SK-N-SH (cell line): ENCODE results near the gene TOMM40L. TPM values are rescaled to one million over a fixed set of nuclear protein-coding genes. Genes with fewer than 3 reads are reported as not detected.

ENCODE experiments used
- CTCF ChIA-PET: fragments of 300-600, 350-600 bp; formaldehyde crosslinking; extraction: SDS; loops from one replicate; lab custom pipeline; 2021; lab: Yijun Ruan, JAX
- POLR2A ChIA-PET: fragments of 350-600 bp; sonication (Branson Sonifier 250); formaldehyde crosslinking; extraction: SDS; loops from one replicate; lab custom pipeline; 2020; ENCODE audit warnings: antibody characterized with exemption, inconsistent platforms; lab: Yijun Ruan, JAX
- DNase-seq: peaks from one replicate; pipeline ENCODE4 v3.0.0; 2012
- H2AFZ ChIP-seq: fragments of 200-600 bp; sonication (generic); 2 replicates; pipeline ENCODE4 v1.8.1; 2016; ENCODE audit warnings: antibody characterized with exemption, mild to moderate bottlenecking, low read depth
- H3F3A ChIP-seq: fragments of 200-600 bp; sonication (generic); replicated peaks from 2 replicates; pipeline ENCODE3; 2016; ENCODE audit warnings: antibody characterized with exemption, mild to moderate bottlenecking; ENCODE audit not compliant: insufficient read depth
- H3K27ac ChIP-seq, 2 experiments: fragments of 200-500 bp in 1 of 2; fragments of 200-600 bp in 1 of 2; sonication (Bioruptor generic) in 1 of 2; sonication (generic), shearing (Covaris generic) in 1 of 2; 2 replicates each; pipeline versions ENCODE4 v1.5.1 to v1.6.1; 2014 to 2016; ENCODE audit warnings: low read depth in 2 of 2, inconsistent platforms in 1 of 2, low read length in 1 of 2, mild to moderate bottlenecking in 1 of 2, mixed read lengths in 1 of 2
- H3K27me3 ChIP-seq: fragments of 200-600 bp; sonication (generic), shearing (Covaris generic); 2 replicates; pipeline ENCODE4 v1.6.1; 2016; ENCODE audit warnings: mixed run types; ENCODE audit not compliant: insufficient read depth
- H3K36me3 ChIP-seq, 2 experiments: fragments of 200-500 bp in 1 of 2; fragments of 200-600 bp in 1 of 2; sonication (Bioruptor generic) in 1 of 2; sonication (generic) in 1 of 2; replicated peaks in 1 of 2; 2 replicates each; pipeline versions ENCODE3 to v1.5.1; 2014 to 2016; ENCODE audit warnings: low read length in 1 of 2, mild to moderate bottlenecking in 1 of 2; ENCODE audit not compliant: insufficient read depth in 2 of 2, control insufficient read depth in 1 of 2
- H3K4me1 ChIP-seq, 2 experiments: fragments of 200-500 bp in 1 of 2; fragments of 200-600 bp in 1 of 2; sonication (Bioruptor generic) in 1 of 2; sonication (generic), shearing (Covaris generic) in 1 of 2; 2 replicates each; pipeline versions ENCODE4 v1.5.1 to v1.6.1; 2014 to 2016; ENCODE audit warnings: low read depth in 1 of 2, low read length in 1 of 2, mixed run types in 1 of 2; ENCODE audit not compliant: insufficient read depth in 2 of 2, control insufficient read depth in 1 of 2
- H3K4me2 ChIP-seq: fragments of 200-600 bp; sonication (generic), shearing (Covaris generic); 2 replicates; pipeline ENCODE4 v1.6.1; 2017; ENCODE audit warnings: mixed run types
- H3K4me3 ChIP-seq, 2 experiments: fragments of 200-500 bp in 1 of 2; fragments of 200-600 bp in 1 of 2; sonication (Bioruptor generic) in 1 of 2; sonication (generic), shearing (Covaris generic) in 1 of 2; 2 replicates each; pipeline versions ENCODE4 v1.5.1 to v1.8.1; 2014 to 2016; ENCODE audit warnings: low read depth in 2 of 2, inconsistent platforms in 1 of 2, low read length in 1 of 2, mild to moderate bottlenecking in 1 of 2, mixed read lengths in 1 of 2, moderate library complexity in 1 of 2
- H3K79me2 ChIP-seq: fragments of 200-600 bp; sonication (generic); 2 replicates; pipeline ENCODE4 v1.8.1; 2017; ENCODE audit warnings: mild to moderate bottlenecking; ENCODE audit not compliant: insufficient read depth
- H3K9ac ChIP-seq: fragments of 200-600 bp; sonication (generic); 2 replicates; pipeline ENCODE4 v1.6.1; 2017; ENCODE audit warnings: mixed run types
- H3K9me2 ChIP-seq: fragments of 200-600 bp; sonication (generic); 2 replicates; pipeline ENCODE4 v1.6.1; 2017; ENCODE audit warnings: mixed run types
- H3K9me3 ChIP-seq: fragments of 200-600 bp; sonication (generic); 2 replicates; pipeline ENCODE4 v1.6.1; 2017; ENCODE audit warnings: mixed run types, mild to moderate bottlenecking, moderate library complexity
- H4K20me1 ChIP-seq: fragments of 200-600 bp; sonication (generic); 2 replicates; pipeline ENCODE4 v1.6.1; 2017; ENCODE audit warnings: mild to moderate bottlenecking, mixed run types; ENCODE audit not compliant: insufficient read depth
- CTCF ChIP-seq: fragments of 200-600 bp; sonication (generic); IDR thresholded peaks from 2 replicates; pipeline ENCODE4 v1.6.1; 2017; ENCODE audit warnings: antibody characterized with exemption, mild to moderate bottlenecking, moderate library complexity
- GATA2 ChIP-seq: sonication (generic); formaldehyde crosslinking; IDR thresholded peaks from 2 replicates; pipeline ENCODE4 v1.5.0; 2020; ENCODE audit warnings: mild to moderate bottlenecking, missing genetic modification reagents
- MXI1 ChIP-seq: IDR thresholded peaks from 2 replicates; pipeline ENCODE4 v1.6.1; 2012; ENCODE audit warnings: mild to moderate bottlenecking, low read depth, low read length, improper control_type of control experiment
- POLR2AphosphoS5 ChIP-seq: IDR thresholded peaks from 2 replicates; pipeline ENCODE4 v1.6.1; 2012; ENCODE audit warnings: low read depth, low read length
- RFX5 ChIP-seq: IDR thresholded peaks from 2 replicates; pipeline ENCODE4 v1.6.1; 2012; ENCODE audit warnings: mild to moderate bottlenecking, improper control_type of control experiment, low read length
- WGBS: methylation state at CpG from one replicate; pipeline ENCODE4 v1.1.6; 2017; ENCODE audit warnings: low lambda C conversion rate; 5-methylcytosine and 5-hydroxymethylcytosine counted together
- polyA plus RNA-seq, 3 experiments: library from polyadenylated mRNA; depleted of rRNA; stranded (reverse); fragments of >200 nt; gene quantifications; 2 replicates each; pipeline ENCODE4 v1.2.3, GENCODE V29; 2012
- TF ChIP-seq, protein P1 (sequence below): fragments of 150-350 bp; IDR thresholded peaks from 2 replicates; pipeline ENCODE4 v1.6.1; 2016; ENCODE audit warnings: mild to moderate bottlenecking, low read depth, low read length
- TF ChIP-seq, protein P2 (sequence below): fragments of 150-350 bp; IDR thresholded peaks from 2 replicates; pipeline ENCODE4 v1.6.1; 2017; ENCODE audit warnings: antibody characterized with exemption, low read length, low read depth, borderline replicate concordance

The TOMM40L gene
- polyA plus RNA-seq, 1 of the 3 experiments (the other 2 are of a cell fraction) = 9.7 TPM

GRCh38 chr1:161238039-161238473 lies 12.2 kb downstream of the TOMM40L start, which contains the start of gene NR1I3:
Gene NR1I3 (minus strand): TSS chr1:161238203. CDS start chr1:161236565, 1,638 bp downstream.
- H3K9ac ChIP-seq = no peak within 1 kb of the TSS
- no peak within 1 kb of the TSS for H2AFZ ChIP-seq
- POLR2A ChIA-PET = no interaction called here
- CTCF ChIA-PET = interaction anchor here (1.0 to 3.2 kb wide), 5 partner anchors 10 to 144 kb away, joined by 4 to 29 read pairs (median 7); partner anchors contain the start of gene TOMM40L
- H3K4me2 ChIP-seq = no peak within 1 kb of the TSS
- H3K79me2 ChIP-seq = no peaks in the 10 kb centered on the region
- H3K27ac ChIP-seq = no peak within 1 kb of the TSS
- H3F3A ChIP-seq = no peaks in the 10 kb centered on the region
- no peaks in the 10 kb centered on the region for H3K36me3 ChIP-seq
- DNase-seq = no peak
- H3K9me2 ChIP-seq = no peaks in the 10 kb centered on the region
- H3K9me3 ChIP-seq = no peaks in the 10 kb centered on the region
- 58% methylated on average over 4 of the region's 4 CpGs for WGBS
- no peaks in the 10 kb centered on the region for H3K27me3 ChIP-seq
- no peak within 1 kb of the TSS for H3K4me3 ChIP-seq
- H4K20me1 ChIP-seq = no peaks in the 10 kb centered on the region
- H3K4me1 ChIP-seq = no peaks in the 10 kb centered on the region
- TF ChIP-seq MXI1 (no peak), POLR2AphosphoS5 (no peak), RFX5 (no peak)
- TF ChIP-seq, protein P1, sequence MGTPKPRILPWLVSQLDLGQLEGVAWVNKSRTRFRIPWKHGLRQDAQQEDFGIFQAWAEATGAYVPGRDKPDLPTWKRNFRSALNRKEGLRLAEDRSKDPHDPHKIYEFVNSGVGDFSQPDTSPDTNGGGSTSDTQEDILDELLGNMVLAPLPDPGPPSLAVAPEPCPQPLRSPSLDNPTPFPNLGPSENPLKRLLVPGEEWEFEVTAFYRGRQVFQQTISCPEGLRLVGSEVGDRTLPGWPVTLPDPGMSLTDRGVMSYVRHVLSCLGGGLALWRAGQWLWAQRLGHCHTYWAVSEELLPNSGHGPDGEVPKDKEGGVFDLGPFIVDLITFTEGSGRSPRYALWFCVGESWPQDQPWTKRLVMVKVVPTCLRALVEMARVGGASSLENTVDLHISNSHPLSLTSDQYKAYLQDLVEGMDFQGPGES = no peak

- ChIA-PET CTCF (no interaction called here), POLR2A (no interaction called here)
- Histone ChIP-seq H3K4me1 (no peaks in the 10 kb centered on the region), H3K79me2 (no peaks in the 10 kb centered on the region), H3F3A (no peaks in the 10 kb centered on the region), H3K9ac (no peak overlapping the region), H2AFZ (no peak overlapping the region), H3K27ac (no peak overlapping the region), H4K20me1 (no peaks in the 10 kb centered on the region), H3K4me3 (no peak overlapping the region), H3K9me2 (no peaks in the 10 kb centered on the region), H3K27me3 (no peaks in the 10 kb centered on the region; the same call in 1 of the 2 replicates), H3K9me3 (no peaks in the 10 kb centered on the region), H3K36me3 (no peaks in the 10 kb centered on the region), H3K4me2 (no peak overlapping the region)
- 65% methylated on average over 3 of the region's 3 CpGs for WGBS
- no peak for DNase-seq
- TF ChIP-seq GATA2 (CRISPR knock-in tag) = no peak
- no peak for TF ChIP-seq CTCF
- TF ChIP-seq, protein P2, sequence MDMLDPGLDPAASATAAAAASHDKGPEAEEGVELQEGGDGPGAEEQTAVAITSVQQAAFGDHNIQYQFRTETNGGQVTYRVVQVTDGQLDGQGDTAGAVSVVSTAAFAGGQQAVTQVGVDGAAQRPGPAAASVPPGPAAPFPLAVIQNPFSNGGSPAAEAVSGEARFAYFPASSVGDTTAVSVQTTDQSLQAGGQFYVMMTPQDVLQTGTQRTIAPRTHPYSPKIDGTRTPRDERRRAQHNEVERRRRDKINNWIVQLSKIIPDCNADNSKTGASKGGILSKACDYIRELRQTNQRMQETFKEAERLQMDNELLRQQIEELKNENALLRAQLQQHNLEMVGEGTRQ = no peak
- TF ChIP-seq MXI1 = no peak
These were observed 15.8 kb downstream of the TOMM40L start for GRCh38 chr1:161241682-161242081.
